Panc1 (cell line): ENCODE measurements around the gene APOL6.

Source experiments
- POLR2AphosphoS5 ChIP-seq: IDR thresholded peaks from 2 replicates; pipeline ENCODE4 v1.6.1; 2012; ENCODE audit warnings: mild to moderate bottlenecking, low read depth, low read length, moderate library complexity
- REST ChIP-seq, 2 experiments: IDR thresholded peaks; 2 replicates each; pipeline ENCODE4 v1.6.1; 2011 to 2012; ENCODE audit warnings: low read depth in 2 of 2, control low read depth in 1 of 2, low read length in 1 of 2, mild to moderate bottlenecking in 1 of 2, moderate library complexity in 1 of 2; ENCODE audit not compliant: insufficient read depth in 1 of 2
- SIN3A ChIP-seq: IDR thresholded peaks from 2 replicates; pipeline ENCODE4 v1.6.1; 2012; ENCODE audit warnings: low read depth, mild to moderate bottlenecking, low read length, moderate library complexity, borderline replicate concordance; ENCODE audit not compliant: insufficient read depth
- TCF7L2 ChIP-seq: IDR thresholded peaks from 2 replicates; pipeline ENCODE4 v1.6.1; 2011; ENCODE audit warnings: mild to moderate bottlenecking, low read depth, low read length, inconsistent platforms
- TF ChIP-seq, protein P1 (sequence below): fragments of 450-650 bp; IDR thresholded peaks from 2 replicates; pipeline ENCODE4 v1.5.1; 2017; ENCODE audit warnings: mild to moderate bottlenecking

DNA sequence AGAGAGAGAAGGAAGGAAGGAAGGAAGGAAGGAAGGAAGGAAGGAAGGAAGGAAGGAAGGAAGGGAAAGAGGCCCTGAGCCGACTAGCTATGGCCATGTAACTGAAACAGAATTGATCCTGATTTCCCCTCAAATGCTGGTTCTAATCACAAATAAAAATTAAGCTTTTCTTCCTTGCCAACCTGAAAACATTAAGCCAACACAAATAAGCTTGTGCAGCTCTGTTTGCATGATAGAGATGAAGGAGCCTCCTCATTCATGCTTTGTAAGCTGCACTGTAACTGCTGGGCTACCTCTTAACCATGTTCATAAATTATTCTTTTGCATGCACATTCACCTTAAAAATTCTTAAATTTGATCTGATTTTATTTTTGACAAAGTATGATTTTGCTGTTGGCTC, 41.8 kb downstream of the APOL6 start:
- TF ChIP-seq TCF7L2 (no peak), POLR2AphosphoS5 (no peak), REST (IDR thresholded peaks at IDR 0.05; ENCODE audit: insufficient read depth in 1 of 2, low read depth in 2 of 2, low read length in 1 of 2) (no peak), SIN3A (no peak)
- TF ChIP-seq, protein P1, sequence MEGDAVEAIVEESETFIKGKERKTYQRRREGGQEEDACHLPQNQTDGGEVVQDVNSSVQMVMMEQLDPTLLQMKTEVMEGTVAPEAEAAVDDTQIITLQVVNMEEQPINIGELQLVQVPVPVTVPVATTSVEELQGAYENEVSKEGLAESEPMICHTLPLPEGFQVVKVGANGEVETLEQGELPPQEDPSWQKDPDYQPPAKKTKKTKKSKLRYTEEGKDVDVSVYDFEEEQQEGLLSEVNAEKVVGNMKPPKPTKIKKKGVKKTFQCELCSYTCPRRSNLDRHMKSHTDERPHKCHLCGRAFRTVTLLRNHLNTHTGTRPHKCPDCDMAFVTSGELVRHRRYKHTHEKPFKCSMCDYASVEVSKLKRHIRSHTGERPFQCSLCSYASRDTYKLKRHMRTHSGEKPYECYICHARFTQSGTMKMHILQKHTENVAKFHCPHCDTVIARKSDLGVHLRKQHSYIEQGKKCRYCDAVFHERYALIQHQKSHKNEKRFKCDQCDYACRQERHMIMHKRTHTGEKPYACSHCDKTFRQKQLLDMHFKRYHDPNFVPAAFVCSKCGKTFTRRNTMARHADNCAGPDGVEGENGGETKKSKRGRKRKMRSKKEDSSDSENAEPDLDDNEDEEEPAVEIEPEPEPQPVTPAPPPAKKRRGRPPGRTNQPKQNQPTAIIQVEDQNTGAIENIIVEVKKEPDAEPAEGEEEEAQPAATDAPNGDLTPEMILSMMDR: no peak
